Stimulated activated CD8-positive, alpha-beta memory T cell treated with anti-CD3 and anti-CD28 coated beads, Interleukin-15, amount 100 ng/mL, for 24 hours (primary cell): ENCODE data around the gene CENPI.
A peak's percentile ranks its signal among the peaks of the same experiment; 100 is the strongest.
"Not testable (repeated sequence)": the region's sequence is repeated elsewhere in the genome, so short reads cannot be mapped to it uniquely, and the experiment has no call there.

Experiments
- DNase-seq: peaks from one replicate; pipeline ENCODE4 v3.0.0-alpha.2; 2020; ENCODE audit warnings: low read depth

The CENPI gene, protein sequence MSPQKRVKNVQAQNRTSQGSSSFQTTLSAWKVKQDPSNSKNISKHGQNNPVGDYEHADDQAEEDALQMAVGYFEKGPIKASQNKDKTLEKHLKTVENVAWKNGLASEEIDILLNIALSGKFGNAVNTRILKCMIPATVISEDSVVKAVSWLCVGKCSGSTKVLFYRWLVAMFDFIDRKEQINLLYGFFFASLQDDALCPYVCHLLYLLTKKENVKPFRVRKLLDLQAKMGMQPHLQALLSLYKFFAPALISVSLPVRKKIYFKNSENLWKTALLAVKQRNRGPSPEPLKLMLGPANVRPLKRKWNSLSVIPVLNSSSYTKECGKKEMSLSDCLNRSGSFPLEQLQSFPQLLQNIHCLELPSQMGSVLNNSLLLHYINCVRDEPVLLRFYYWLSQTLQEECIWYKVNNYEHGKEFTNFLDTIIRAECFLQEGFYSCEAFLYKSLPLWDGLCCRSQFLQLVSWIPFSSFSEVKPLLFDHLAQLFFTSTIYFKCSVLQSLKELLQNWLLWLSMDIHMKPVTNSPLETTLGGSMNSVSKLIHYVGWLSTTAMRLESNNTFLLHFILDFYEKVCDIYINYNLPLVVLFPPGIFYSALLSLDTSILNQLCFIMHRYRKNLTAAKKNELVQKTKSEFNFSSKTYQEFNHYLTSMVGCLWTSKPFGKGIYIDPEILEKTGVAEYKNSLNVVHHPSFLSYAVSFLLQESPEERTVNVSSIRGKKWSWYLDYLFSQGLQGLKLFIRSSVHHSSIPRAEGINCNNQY

DNA sequence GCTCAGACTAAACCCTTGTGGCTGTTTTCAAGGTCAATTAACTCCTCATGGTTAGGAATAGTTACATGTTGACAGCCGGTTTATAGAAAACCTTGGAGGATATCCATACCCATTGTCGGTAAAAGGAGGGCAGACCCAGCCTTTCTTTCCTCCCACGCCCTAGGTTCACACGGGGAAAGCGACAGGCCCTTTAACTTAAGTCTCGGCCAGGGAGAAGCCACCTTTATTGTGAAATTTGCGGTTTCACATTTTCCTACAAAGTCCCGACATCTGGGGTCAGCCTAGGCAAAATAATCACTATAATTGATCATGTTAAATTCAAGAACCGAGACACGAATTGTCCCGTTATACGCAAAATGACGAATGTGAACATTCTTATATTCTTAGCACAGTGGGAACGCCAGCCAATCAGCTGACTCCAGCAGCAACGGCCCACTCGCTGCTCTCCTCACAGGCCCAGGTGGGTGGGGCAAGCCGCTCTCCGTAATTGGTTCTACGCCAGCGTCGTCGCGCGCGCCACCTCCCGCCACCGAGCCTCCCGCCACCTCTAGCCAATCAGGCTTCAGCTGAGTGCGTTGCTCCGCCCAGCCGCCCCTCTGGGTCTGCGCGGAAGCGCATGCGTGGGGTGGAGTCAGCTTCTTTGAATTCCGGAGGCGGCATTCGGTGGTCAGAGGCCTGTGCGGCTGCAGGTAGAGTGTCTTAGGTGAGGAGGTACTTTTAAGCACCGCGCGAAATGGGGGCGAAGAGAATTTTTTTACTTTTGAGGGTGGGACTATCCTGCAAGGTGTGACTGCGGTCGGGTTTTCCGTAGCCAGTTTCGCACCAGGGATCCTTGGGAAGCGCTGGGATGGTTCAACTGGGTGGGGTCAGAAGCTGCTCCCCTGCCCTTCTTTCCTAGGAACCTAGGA, at the start of gene CENPI:
CENPI (plus strand) TSS at position 659 of the 908 bp plus-strand sequence. CDS start 2,867 bp downstream, outside the sequence.
- peak; percentile 62 for DNase-seq

DNA sequence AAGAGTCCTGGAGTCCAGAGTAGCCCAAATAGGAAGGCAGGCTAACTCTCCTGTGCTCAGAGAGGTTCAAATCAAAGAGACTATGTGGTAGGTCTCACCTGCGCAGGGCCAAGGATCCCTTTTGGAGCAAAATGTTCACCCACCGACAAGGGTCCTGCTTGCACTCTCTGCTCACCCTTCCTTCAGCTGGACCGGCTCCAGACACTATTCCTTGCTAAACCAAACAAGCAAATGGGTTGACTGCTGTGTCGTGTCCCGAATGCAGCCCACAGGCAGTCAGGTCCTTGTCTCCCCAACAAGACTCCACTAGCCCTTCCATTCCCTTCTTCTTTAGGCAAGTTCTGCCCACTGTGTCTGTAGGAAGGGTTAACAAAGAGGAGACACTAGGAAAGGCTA, 46.9 kb upstream of the CENPI start:
- no peak for DNase-seq

DNA sequence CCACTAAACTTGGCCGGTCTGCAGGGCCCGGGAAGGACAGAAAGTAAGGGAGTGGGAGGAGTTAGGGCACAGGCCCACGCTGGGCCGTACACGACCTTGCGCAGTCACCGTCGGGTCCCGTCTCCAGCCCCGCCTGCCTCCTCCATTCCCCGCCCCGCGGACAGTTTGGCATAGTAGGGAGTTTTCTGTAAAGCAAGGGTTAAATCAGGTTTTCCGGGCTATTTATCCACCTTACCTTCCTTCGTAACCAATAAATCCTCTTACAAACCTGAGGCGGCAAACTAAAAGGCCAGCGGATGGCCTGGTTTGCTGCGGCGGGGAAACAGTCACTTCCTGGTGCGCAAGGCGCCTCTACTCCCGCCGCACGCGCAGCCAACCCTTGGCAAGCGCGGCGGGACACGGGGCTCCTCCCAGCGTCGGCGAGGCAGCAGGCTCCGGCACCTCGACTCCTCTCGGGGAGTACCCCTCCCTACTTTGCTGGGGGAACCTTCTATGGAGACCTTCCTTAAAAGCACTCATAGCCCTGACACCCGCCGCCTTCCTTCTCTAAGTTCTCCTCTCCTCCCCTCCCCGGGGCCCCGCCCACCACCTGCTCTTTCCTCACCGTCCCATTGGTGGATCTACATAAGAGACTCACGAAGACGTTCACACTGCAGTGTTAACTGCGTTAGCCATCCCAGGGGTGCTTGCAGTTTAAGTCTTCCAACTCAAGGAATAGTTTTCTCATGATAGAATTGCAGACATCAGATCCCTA, 46.3 kb upstream of the CENPI start, which contains the start of gene TRMT2B:
TRMT2B (minus strand) TSS at position 563 of the 754 bp plus-strand sequence. CDS start 9,822 bp downstream, outside the sequence.
- peak; percentile 45 for DNase-seq

DNA sequence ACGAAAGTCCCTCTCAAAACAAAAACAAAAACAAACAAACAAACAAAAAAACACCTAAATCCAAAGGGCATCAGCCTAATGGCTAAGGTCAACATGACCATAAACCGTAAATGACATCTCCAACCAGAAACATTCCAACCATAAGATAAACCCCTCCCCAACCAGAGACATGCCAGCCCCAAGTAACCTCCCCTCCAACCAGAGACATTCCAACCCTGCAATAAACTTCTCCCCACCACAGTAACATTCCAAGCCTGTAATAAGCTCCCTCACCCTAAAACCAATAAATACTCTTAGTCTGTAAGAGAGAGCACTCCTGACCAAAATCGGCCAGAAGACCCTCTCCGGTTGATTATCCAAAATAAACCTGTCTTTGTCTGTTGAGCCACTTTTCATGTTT, 41.5 kb upstream of the CENPI start:
- not testable (repeated sequence) for DNase-seq

DNA sequence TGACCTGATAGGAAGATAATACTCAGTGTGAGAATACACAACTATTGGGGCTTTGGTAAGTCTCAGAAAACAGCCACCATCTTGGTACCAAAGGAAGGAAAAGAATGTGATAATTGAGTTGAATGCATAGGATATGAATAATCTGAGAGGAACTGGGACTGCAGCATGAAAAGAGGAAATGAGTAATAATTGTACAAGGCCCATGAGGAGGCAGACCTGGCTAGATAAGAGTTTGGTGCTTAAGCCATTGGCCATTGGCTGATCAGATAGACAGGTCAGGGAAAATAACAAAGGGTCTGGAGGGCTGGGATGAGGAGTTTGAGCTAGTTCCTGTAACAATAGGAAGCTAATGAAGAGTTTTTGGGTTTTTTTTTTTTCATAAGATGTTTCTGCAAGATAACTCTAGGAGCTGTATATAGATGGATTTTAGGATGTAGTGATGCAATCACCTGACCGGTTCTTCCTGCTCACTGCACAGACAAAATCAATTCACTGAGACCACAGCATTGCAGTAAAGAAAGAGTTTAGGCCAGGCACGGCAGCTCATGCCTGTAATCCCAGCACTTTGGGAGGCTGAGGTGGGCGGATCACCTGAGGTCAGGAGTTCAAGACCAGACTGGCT, 40.8 kb upstream of the CENPI start:
- no peak for DNase-seq

DNA sequence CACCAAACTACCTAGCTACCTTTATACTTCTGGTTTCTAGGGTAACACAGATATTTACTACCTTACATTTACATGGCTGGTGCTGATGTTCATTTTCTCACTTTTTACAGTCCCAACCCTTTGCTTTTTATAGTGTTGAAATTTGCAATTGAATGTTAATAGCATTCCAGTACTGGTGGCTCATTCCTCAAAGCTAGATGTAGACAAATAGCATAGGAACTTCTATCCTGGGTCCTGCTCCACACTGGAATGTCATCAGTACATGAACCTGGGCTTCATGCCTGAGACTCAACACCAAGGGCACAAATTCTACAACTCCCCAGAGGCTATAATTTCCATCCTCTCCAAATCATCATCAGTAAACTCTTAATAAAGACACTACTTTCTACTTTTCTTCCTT, 35.8 kb upstream of the CENPI start:
- DNase-seq: no peak

DNA sequence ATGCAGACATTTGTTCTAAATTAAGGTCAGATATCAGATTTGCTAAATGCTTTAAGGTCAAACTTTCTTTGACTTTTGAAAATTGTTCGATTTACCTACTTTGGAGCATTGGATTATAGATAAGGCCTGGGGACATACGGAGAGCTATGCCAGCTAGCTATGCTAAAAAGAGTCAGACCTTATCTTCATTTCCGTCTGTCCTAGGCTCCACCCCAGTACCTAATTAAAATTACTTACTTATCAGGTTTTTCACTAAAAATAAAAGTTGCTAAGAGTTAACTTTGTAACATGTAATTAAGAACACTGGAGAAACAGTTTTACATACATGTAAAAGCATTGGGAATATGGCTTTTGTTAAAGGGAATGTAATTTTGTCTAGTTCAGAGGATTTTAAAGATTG, 26.4 kb upstream of the CENPI start:
- no peak for DNase-seq

DNA sequence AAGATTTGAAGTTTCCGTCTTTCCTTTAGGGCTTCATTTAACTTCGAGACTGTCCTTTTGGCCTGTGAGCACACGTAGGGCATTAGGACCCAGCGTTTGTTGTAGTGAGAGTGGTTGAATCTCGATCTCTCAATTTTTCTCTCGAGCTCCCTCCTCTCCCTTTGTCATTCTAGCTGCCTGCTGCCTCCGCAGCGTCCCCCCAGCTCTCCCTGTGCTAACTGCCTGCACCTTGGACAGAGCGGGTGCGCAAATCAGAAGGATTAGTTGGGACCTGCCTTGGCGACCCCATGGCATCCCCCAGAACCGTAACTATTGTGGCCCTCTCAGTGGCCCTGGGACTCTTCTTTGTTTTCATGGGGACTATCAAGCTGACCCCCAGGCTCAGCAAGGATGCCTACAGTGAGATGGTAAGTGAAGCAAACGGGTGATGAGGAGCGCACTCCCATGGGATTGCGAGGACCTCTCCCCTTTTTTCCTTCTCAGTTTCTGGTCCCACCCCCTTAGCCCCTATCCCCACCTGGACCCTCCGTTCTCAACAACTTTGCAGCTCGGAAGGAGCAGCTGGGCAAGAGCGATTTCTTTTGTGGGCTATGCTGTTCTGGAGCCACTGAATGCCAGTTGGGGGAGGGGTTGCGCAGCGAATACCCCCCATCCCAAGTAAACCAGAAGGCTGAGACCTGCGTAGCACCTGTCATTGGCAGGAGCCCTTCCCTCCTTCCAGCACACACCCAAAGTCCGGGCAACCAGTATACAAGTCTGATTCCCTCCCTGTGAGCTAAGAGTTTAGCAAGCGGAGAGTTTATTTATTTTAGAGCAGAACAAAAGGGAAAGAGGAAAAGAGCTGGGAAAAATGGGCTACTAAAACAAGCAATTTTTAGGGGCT, 19.0 kb upstream of the CENPI start, which contains the start of gene TMEM35A:
TMEM35A (plus strand) TSS at position 164 of the 883 bp plus-strand sequence; CDS start at position 288, 124 bp downstream.
- no peak for DNase-seq

DNA sequence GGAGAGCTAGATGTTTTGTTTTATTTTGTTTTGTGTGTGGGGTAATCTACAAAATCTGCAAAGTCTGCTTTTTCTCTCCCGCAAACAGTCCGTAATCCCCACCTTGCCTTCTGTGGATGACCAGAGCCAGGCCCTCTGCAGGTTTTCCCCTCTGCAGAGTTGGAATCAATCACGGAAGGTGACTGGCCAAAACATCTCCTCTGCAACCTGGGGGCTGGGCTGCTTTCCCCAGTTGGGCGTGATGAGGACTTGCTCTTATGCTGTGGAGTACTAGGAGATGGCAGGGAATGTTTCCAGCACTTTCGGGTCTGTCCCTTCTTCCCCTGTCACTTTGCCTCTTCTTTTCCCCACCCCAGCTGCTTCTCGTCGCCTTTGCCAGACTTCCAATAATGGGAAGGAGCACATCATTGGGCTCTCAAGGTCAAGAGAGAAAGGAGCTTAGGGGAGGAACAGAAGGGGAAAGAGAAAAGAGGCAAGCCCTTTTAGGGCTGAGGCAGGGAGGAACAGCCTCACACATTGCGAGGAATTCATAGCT, 18.2 kb upstream of the CENPI start:
- DNase-seq: no peak

DNA sequence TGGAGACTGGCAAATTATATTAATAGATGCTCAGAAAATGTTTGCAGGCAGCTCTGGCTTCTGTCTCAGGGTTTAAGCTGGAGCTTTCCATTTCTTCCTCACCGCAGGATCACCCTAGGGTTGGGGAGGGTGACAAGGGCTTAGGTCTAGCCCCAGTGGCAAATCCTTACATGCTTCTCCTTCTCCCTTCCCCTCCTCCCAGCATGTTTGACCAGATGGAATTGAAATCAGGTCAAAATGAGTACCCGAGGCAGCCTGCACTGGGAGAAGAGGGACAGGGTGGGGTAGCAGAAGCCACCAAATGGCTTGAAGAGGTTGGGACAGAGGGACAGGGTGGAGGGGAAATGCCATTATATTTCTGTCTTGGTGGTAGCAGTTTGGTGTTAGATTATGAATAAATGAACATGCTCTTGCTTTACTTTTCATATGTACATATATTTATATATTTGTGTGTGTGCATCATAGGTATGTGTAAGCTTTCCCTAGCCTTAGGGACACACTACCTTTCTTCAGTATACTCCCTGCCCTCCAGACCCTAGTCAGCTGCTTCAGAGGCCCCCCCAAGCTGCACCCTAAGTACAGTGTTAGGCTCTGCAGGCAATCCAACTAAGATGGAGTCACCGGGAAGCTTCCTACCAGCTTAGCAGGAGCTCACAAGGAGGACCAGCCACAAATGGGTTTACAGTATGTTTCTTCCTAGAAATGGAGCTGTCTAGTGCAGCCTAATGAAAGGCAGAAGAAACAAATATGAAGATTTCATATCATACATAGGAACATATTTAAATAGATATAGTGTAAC, 17.5 kb upstream of the CENPI start:
- DNase-seq: no peak

DNA sequence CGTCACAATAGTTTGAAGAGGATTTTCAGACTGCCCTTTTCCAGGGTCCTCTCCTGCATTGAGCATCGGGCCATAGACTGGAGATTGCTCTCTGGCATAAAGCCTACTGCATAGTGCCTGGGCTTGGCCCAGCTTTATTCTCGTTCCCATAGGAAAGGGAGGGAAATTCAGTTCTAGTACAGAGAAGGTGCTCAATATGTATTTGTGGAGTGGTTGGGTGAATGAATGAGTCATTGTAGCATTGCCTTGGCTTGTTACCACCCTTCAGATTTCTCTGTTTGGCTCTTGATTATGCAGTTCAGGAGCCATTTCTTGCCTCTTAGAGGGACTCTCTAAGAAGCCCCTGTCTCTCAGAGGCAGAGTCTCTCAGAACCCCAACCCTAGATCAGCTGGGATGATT, 16.8 kb upstream of the CENPI start:
- DNase-seq: no peak

DNA sequence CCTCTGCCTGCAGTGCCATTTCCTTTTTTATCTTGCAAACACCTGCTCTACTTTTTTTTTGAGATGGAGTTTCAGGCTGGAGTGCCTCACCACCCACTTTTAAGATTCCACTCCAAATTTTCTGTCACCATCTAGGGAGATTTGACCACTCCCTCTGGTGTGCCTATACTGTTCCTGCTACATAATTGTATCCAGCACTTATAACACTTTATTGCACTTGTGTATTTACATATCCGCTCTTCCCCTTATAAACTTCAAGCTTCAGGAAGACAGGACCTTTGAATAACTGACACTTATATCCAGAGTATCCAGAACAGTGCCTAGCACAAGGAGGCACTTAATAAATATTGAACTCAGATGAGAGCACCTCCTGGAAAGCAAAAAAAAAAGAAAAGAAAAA, 6.2 kb upstream of the CENPI start:
- DNase-seq: no peak

DNA sequence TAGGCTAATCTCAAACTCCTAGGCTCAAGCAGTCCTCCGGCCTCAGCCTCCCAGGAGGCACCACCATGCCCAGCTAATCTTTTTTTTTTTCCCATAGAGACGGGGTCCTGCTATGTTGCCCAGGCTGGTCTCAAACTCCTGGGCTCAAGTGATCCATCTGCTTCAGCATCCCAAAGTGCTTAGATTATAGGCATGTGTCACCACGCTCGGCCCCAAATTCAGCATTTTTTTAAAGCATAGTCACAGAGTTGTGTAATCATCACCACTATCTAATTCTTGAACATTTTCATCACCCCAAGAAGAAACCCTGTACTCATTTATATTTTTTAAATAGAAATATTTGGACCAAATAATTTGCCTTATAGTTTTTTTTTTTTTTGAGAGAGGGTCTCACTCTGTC, 10.3 kb downstream of the CENPI start:
- DNase-seq: no peak

DNA sequence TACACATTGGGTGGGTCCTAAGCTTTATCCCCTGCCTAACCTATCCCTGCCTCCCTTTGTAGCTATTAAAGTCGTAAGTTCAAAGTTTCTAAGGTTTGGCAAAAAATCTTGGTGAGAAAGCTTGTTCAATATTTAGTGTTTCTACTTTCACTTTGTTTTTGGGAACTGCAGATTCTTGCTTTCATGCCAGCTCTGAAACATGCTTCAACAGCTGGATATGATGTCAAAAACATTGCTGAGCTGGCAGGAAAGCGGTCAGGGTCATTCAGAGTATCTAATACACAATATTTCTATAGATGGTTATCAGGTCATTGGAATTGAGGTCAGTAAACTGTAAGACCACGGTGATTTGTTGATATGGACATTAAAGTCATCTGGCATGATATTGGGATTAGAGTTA, 19.7 kb downstream of the CENPI start:
- DNase-seq: no peak

DNA sequence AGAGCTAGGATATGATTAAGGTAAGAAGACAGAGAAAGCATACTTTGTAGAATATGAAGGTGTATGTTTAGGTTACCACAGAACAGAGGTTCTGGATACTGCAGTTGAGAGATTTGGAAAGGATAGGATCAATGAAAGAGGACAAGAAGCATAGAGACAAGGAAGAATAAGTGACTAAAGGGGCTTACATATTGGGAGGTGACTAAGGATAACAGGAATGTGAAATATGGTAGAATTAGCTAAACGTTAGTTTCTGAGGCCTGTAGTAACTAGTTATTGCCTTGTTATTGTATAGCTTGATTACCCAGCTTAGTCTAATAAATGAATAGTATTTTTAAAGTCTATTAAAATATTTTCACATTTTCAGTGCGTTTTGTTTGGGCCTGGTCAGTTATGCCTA, 38.2 kb downstream of the CENPI start:
- DNase-seq: no peak
